Loucy (cell line): Measurements from ENCODE around the gene FSTL3.

Source experiments
- CTCF ChIP-seq: fragments of 200-600 bp; sonication (generic); conservative IDR thresholded peaks from 2 replicates; pipeline ENCODE4 v1.5.1; 2014; ENCODE audit warnings: mild to moderate bottlenecking, antibody characterized with exemption, low read length
- EZH2phosphoT487 ChIP-seq: fragments of 200-600 bp; IDR thresholded peaks from 2 replicates; pipeline ENCODE4 v1.6.1; 2018; ENCODE audit warnings: antibody characterized with exemption, mild to moderate bottlenecking, moderate library complexity, borderline replicate concordance

GRCh38 chr19:670609-671075 lies 5.5 kb upstream of the FSTL3 start:
- no peak for TF ChIP-seq EZH2phosphoT487
- TF ChIP-seq CTCF, result no peak
